PFSK-1 (cell line): ENCODE results near the gene FOXB2.

Source experiments
- FOXP2 ChIP-seq: optimal IDR thresholded peaks from 2 replicates; pipeline ENCODE3; 2011; ENCODE audit warnings: borderline replicate concordance, control low read depth, inconsistent platforms; ENCODE audit not compliant: insufficient read depth; ENCODE audit errors: extremely low read length, extremely low read depth
- POLR2AphosphoS5 ChIP-seq: IDR thresholded peaks from 2 replicates; pipeline ENCODE4 v1.6.1; 2012; ENCODE audit warnings: low read depth, mild to moderate bottlenecking, control low read depth, low read length, moderate library complexity
- REST ChIP-seq, 2 experiments: IDR thresholded peaks; 2 replicates each; pipeline versions ENCODE4 v1.6.1 to v1.8.0; 2011 to 2012; ENCODE audit warnings: low read depth in 2 of 2, low read length in 2 of 2, control low read depth in 1 of 2, inconsistent platforms in 1 of 2, mild to moderate bottlenecking in 1 of 2, moderate library complexity in 1 of 2; ENCODE audit not compliant: insufficient read depth in 1 of 2
- SIN3A ChIP-seq: IDR thresholded peaks from 2 replicates; pipeline ENCODE4 v1.6.1; 2012; ENCODE audit warnings: mild to moderate bottlenecking, low read length, moderate library complexity, borderline replicate concordance; ENCODE audit not compliant: insufficient read depth
- TAF1 ChIP-seq: IDR thresholded peaks from 2 replicates; pipeline ENCODE4 v1.6.1; 2012; ENCODE audit warnings: low read length, control low read depth, borderline replicate concordance; ENCODE audit not compliant: insufficient read depth

Gene FOXB2

GRCh38 chr9:77013932-77014596, 5.4 kb upstream of the FOXB2 start:
- no peak for TF ChIP-seq FOXP2
- no peak for TF ChIP-seq REST (IDR thresholded peaks at IDR 0.05; ENCODE audit: insufficient read depth in 1 of 2, low read depth in 2 of 2, low read length in 2 of 2)
- TF ChIP-seq POLR2AphosphoS5: no peak
- no peak for TF ChIP-seq TAF1
- TF ChIP-seq SIN3A: no peak

GRCh38 chr9:77014597-77015263, 4.7 kb upstream of the FOXB2 start:
- TF ChIP-seq REST (IDR thresholded peaks at IDR 0.05; ENCODE audit: insufficient read depth in 1 of 2, low read depth in 2 of 2, low read length in 2 of 2) (no peak), POLR2AphosphoS5 (no peak), FOXP2 (no peak), TAF1 (no peak), SIN3A (no peak)

DNA sequence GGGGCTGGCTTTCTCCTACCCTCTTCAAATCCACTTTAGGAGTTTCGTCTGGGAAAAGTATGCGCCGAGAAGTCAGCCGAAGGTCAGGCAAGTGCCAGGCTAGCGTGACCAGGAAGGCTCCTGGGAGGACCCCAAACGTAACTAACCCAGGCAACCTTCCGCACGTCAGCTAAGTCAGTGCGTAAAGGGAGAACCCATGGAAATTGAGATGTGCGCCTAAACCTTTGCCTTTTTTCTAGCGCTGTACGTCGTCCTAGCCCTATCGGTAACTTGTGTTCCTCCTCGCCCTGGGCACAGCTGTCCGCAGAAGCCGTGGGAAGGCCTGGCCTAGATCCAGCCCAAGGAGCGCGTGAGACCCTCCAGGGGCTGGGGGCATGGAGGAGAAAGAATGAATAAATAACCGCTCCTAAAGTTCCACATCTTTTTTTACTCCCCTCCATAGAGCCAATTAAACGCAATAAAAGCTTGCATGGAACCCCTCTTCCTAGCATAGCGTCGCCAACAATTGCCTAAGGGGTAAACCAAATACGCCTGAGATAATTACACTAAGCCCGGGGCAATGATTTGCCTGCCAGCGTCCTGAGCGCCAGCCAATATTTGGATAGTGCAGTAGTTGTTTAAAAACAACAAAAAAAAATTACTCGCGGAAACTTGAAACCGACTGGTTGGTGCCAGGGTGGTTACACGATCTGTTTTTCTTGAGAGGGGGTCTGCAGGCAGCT, 4.0 kb upstream of the FOXB2 start:
- TF ChIP-seq POLR2AphosphoS5: no peak
- no peak for TF ChIP-seq SIN3A
- no peak for TF ChIP-seq FOXP2
- TF ChIP-seq TAF1: no peak
- TF ChIP-seq REST (IDR thresholded peaks at IDR 0.05; ENCODE audit: insufficient read depth in 1 of 2, low read depth in 2 of 2, low read length in 2 of 2): no peak

GRCh38 chr9:77016121-77016525, 3.3 kb upstream of the FOXB2 start:
- no peak for TF ChIP-seq FOXP2
- TF ChIP-seq POLR2AphosphoS5: no peak
- no peak for TF ChIP-seq SIN3A
- no peak for TF ChIP-seq TAF1
- no peak for TF ChIP-seq REST (IDR thresholded peaks at IDR 0.05; ENCODE audit: insufficient read depth in 1 of 2, low read depth in 2 of 2, low read length in 2 of 2)
